Stomach (tissue), 9 donors: ENCODE measurements around the gene SGTA. TPM values are rescaled to one million over a fixed set of nuclear protein-coding genes. Genes with fewer than 3 reads are reported as not detected.
A peak's percentile ranks its signal among the peaks of the same experiment; 100 is the strongest.

ENCODE experiments used
- DNase-seq, 2 donors: peaks; one replicate each; pipeline versions ENCODE4 v3.0.0 to v3.0.0-alpha.2; 2013 to 2019
- H3K27ac ChIP-seq, 5 donors: fragments of 200-600 bp in 4 of 5; sonication (generic) in 4 of 5; one replicate each; pipeline ENCODE4 v1.5.1; 2013 to 2019; ENCODE audit warnings: mild to moderate bottlenecking in 1 of 5, moderate library complexity in 1 of 5
- H3K27me3 ChIP-seq, 3 donors: fragments of 200-600 bp; sonication (generic); one replicate each; pipeline ENCODE4 v1.5.1; 2017 to 2019; ENCODE audit warnings: mixed run types in 1 of 3
- H3K36me3 ChIP-seq, 4 donors: fragments of 200-600 bp; sonication (generic); 1 replicate in 3 of 4; 2 replicates in 1 of 4; pipeline ENCODE4 v1.5.1; 2016 to 2019
- H3K4me1 ChIP-seq, 4 donors: fragments of 200-600 bp; sonication (generic); one replicate each; pipeline ENCODE4 v1.5.1; 2016 to 2019
- H3K4me3 ChIP-seq, 4 donors: fragments of 200-600 bp; sonication (generic) in 3 of 4; one replicate each; pipeline ENCODE4 v1.5.1; 2016 to 2019; ENCODE audit warnings: mild to moderate bottlenecking in 1 of 4
- H3K9me3 ChIP-seq, 4 donors: fragments of 200-600 bp; sonication (generic); one replicate each; pipeline ENCODE4 v1.5.1; 2016 to 2019
- CTCF ChIP-seq, 7 experiments: fragments of 450-650 bp in 4 of 7; fragments of 200-600 bp in 3 of 7; sonication (generic) in 3 of 7; IDR thresholded peaks; one replicate each; pipeline ENCODE4 v1.5.1; 2016 to 2019; ENCODE audit warnings: antibody characterized with exemption in 7 of 7, control low read depth in 2 of 7, mild to moderate bottlenecking in 1 of 7
- EP300 ChIP-seq: sonication (generic); formaldehyde crosslinking; IDR thresholded peaks from one replicate; pipeline ENCODE4 v1.6.1; 2017; ENCODE audit warnings: antibody characterized with exemption
- POLR2A ChIP-seq, 4 donors: fragments of 450-650 bp; IDR thresholded peaks; one replicate each; pipeline ENCODE4 v1.6.1; 2016; ENCODE audit warnings: antibody characterized with exemption in 4 of 4, control low read depth in 2 of 4, mild to moderate bottlenecking in 1 of 4, moderate library complexity in 1 of 4
- POLR2AphosphoS5 ChIP-seq, 3 donors: sonication (generic); formaldehyde crosslinking; IDR thresholded peaks; one replicate each; pipeline ENCODE4 v1.6.1; 2016; ENCODE audit warnings: antibody characterized with exemption in 3 of 3
- WGBS, 5 donors: extraction: QIAGEN DNeasy Blood & Tissue Kit in 3 of 5; methylation state at CpG; one replicate each; pipeline versions ENCODE4 v1.1.5 to v1.1.7; 2013 to 2018; 5-methylcytosine and 5-hydroxymethylcytosine counted together
- intact Hi-C: fragments of 100-400 bp; cut with DNase I; formaldehyde crosslinking; loops from one replicate; pipeline ENCODE4 v1.15.1; 2023; ENCODE audit warnings: low total_unique reads
- polyA plus RNA-seq, 3 donors: library from polyadenylated mRNA; stranded (reverse); fragments of 200-250 nt; gene quantifications; one replicate each; pipeline ENCODE4 v1.2.3, GENCODE V29; 2013
- total RNA-seq, 5 donors: library from RNA; depleted of rRNA; stranded (reverse); fragments of >200 nt; gene quantifications; one replicate each; pipeline versions ENCODE4 v1.1.0 to v1.2.3, GENCODE V29; 2014 to 2016
- donor health status: healthy with polysubstance abuse.
- donor health status: Bipolar disorder and iron deficiency.
- donor health status: healthy.

Gene SGTA
- total and polyA plus RNA-seq, 8 donors = 18.5 to 173 (median 52.7) TPM

GRCh38 chr19:2743099-2743498 lies 40.0 kb downstream of the SGTA start:
- WGBS, 5 donors = 70 to 79% (median 77%) methylated on average over 8 of the region's 8 CpGs
- Histone ChIP-seq H3K27me3 (peaks cover 0 to 16% (median 0%) of the 10 kb centered on the region in 3 donors), H3K4me3 (no peak overlapping the region), H3K9me3 (no peaks in the 10 kb centered on the region), H3K36me3 (no peaks in the 10 kb centered on the region), H3K4me1 (peaks cover 11 to 15% (median 14%) of the 10 kb centered on the region in 4 donors), H3K27ac (no peak overlapping the region)
- intact Hi-C loops = no loop called here
- TF ChIP-seq POLR2A (IDR thresholded peaks at IDR 0.05) (no peak), POLR2AphosphoS5 (IDR thresholded peaks at IDR 0.05) (no peak), EP300 (no peak), CTCF (IDR thresholded peaks at IDR 0.05) (no peak)
- DNase-seq = no peak

GRCh38 chr19:2740314-2740656 lies 42.8 kb downstream of the SGTA start:
- intact Hi-C loops = no loop called here
- peak overlapping the region in 2 of 4 donors; percentile 89 to 94 for H3K4me3 ChIP-seq

GRCh38 chr19:2739602-2740313 lies 43.3 kb downstream of the SGTA start, which contains the start of gene SLC39A3:
TSS of gene SLC39A3 (minus strand) at chr19:2740017. CDS start at chr19:2737257, 2,760 bp downstream.
- Histone ChIP-seq H3K9me3 (no peaks in the 10 kb centered on the region), H3K4me1 (peaks cover 11 to 27% (median 18%) of the 10 kb centered on the region in 4 donors), H3K36me3 (peaks cover 16 to 26% (median 24%) of the 10 kb centered on the region in 4 donors), H3K27ac (peak within 1 kb of the TSS; percentile 36 to 82 (median 73)), H3K27me3 (peaks cover 0 to 16% (median 0%) of the 10 kb centered on the region in 3 donors), H3K4me3 (peak within 1 kb of the TSS; percentile 89 to 96 (median 94))
- peak; percentile 99 for DNase-seq
- TF ChIP-seq POLR2A (IDR thresholded peaks at IDR 0.05) = no peak
- peak; percentile 47 to 78 (median 78) for TF ChIP-seq POLR2AphosphoS5 (IDR thresholded peaks at IDR 0.05)
- TF ChIP-seq CTCF (IDR thresholded peaks at IDR 0.05) = peak in 2 of 7 experiments; percentile 33 to 41
- 0 to 1% (median 1%) methylated on average over 30 to 64 of the region's 64 CpGs for WGBS, 5 donors
- intact Hi-C loops = no loop called here

More at GRCh38 chr19:2740314-2740656, 42.8 kb downstream of the SGTA start:
- Histone ChIP-seq H3K36me3 (peaks cover 12 to 21% (median 18%) of the 10 kb centered on the region in 4 donors), H3K27me3 (peaks cover 0 to 16% (median 0%) of the 10 kb centered on the region in 3 donors), H3K27ac (no peak overlapping the region), H3K4me1 (peaks cover 11 to 27% (median 18%) of the 10 kb centered on the region in 4 donors), H3K9me3 (no peaks in the 10 kb centered on the region)
- 45 to 47% (median 46%) methylated on average over 13 of the region's 13 CpGs for WGBS, 5 donors
- TF ChIP-seq POLR2A (IDR thresholded peaks at IDR 0.05) = no peak
- TF ChIP-seq EP300 = no peak
- no peak for TF ChIP-seq CTCF (IDR thresholded peaks at IDR 0.05)
- no peak for TF ChIP-seq POLR2AphosphoS5 (IDR thresholded peaks at IDR 0.05)
- no peak for DNase-seq

GRCh38 chr19:2736550-2737190 lies 46.4 kb downstream of the SGTA start:
- Histone ChIP-seq H3K9me3 (no peaks in the 10 kb centered on the region), H3K4me1 (peaks cover 11 to 27% (median 18%) of the 10 kb centered on the region in 4 donors), H3K36me3 (peaks cover 24 to 57% (median 55%) of the 10 kb centered on the region in 4 donors), H3K27me3 (peaks cover 0 to 12% (median 0%) of the 10 kb centered on the region in 3 donors), H3K27ac (no peak overlapping the region), H3K4me3 (no peak overlapping the region)
- DNase-seq = no peak
- intact Hi-C loops = no loop called here
- 92 to 99% (median 95%) methylated on average over 14 to 15 of the region's 15 CpGs for WGBS, 5 donors
- TF ChIP-seq POLR2AphosphoS5 (IDR thresholded peaks at IDR 0.05) (no peak), POLR2A (IDR thresholded peaks at IDR 0.05) (no peak), EP300 (no peak), CTCF (IDR thresholded peaks at IDR 0.05) (no peak)
